ENCODE measurements around the gene TAS2R39. TPM values are rescaled to one million over a fixed set of nuclear protein-coding genes. Genes with fewer than 3 reads are reported as not detected.
A peak's percentile ranks its signal among the peaks of the same experiment; 100 is the strongest.

Gene TAS2R39
- polyA plus RNA-seq, 1 donor from 2014 or later, result not detected

DNA sequence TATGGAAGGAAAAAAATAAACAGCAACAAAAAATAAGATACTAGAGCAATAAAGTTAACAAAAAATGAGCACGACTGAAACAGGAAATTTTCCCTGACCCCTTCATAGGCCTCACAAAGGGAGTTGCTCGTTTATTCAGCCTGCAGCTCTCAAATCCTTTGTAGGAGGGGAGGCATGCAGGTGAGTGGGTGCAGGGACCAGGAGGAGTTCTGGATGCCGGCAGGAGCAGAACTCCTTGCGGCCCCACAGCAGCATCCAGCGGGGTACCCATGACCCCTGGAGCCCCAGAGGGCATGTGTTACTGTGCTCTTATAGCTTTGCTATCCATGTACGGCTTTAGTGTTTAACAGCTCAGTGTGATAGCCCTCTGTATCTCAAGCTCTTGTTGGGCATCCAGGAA, 5.8 kb downstream of the TAS2R39 start:
- H3K4me3 ChIP-seq (ENCODE audit: low read length), result no peak overlapping the region
- no peaks in the 10 kb centered on the region for H4K20me1 ChIP-seq (ENCODE audit: insufficient read depth)
- H3K9ac ChIP-seq (ENCODE audit: low read length), result no peak overlapping the region
- TF ChIP-seq, protein P1, sequence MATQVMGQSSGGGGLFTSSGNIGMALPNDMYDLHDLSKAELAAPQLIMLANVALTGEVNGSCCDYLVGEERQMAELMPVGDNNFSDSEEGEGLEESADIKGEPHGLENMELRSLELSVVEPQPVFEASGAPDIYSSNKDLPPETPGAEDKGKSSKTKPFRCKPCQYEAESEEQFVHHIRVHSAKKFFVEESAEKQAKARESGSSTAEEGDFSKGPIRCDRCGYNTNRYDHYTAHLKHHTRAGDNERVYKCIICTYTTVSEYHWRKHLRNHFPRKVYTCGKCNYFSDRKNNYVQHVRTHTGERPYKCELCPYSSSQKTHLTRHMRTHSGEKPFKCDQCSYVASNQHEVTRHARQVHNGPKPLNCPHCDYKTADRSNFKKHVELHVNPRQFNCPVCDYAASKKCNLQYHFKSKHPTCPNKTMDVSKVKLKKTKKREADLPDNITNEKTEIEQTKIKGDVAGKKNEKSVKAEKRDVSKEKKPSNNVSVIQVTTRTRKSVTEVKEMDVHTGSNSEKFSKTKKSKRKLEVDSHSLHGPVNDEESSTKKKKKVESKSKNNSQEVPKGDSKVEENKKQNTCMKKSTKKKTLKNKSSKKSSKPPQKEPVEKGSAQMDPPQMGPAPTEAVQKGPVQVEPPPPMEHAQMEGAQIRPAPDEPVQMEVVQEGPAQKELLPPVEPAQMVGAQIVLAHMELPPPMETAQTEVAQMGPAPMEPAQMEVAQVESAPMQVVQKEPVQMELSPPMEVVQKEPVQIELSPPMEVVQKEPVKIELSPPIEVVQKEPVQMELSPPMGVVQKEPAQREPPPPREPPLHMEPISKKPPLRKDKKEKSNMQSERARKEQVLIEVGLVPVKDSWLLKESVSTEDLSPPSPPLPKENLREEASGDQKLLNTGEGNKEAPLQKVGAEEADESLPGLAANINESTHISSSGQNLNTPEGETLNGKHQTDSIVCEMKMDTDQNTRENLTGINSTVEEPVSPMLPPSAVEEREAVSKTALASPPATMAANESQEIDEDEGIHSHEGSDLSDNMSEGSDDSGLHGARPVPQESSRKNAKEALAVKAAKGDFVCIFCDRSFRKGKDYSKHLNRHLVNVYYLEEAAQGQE (IDR thresholded peaks at IDR 0.05; ENCODE audit: borderline replicate concordance), result no peak
- TF ChIP-seq SMC3 (conservative IDR thresholded peaks at IDR 0.05; ENCODE audit: poor library complexity), result no peak
- no peak for TF ChIP-seq EZH2 (IDR thresholded peaks at IDR 0.05; ENCODE audit: borderline replicate concordance, insufficient read depth, low read length, poor library complexity, severe bottlenecking)
- no peak for TF ChIP-seq POLR2AphosphoS5 (IDR thresholded peaks at IDR 0.05)
- TF ChIP-seq RAD21 (conservative IDR thresholded peaks at IDR 0.05), result no peak
- no peak for TF ChIP-seq EP300 (conservative IDR thresholded peaks at IDR 0.05; ENCODE audit: poor library complexity, severe bottlenecking)
- TF ChIP-seq, protein P2, sequence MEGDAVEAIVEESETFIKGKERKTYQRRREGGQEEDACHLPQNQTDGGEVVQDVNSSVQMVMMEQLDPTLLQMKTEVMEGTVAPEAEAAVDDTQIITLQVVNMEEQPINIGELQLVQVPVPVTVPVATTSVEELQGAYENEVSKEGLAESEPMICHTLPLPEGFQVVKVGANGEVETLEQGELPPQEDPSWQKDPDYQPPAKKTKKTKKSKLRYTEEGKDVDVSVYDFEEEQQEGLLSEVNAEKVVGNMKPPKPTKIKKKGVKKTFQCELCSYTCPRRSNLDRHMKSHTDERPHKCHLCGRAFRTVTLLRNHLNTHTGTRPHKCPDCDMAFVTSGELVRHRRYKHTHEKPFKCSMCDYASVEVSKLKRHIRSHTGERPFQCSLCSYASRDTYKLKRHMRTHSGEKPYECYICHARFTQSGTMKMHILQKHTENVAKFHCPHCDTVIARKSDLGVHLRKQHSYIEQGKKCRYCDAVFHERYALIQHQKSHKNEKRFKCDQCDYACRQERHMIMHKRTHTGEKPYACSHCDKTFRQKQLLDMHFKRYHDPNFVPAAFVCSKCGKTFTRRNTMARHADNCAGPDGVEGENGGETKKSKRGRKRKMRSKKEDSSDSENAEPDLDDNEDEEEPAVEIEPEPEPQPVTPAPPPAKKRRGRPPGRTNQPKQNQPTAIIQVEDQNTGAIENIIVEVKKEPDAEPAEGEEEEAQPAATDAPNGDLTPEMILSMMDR (IDR thresholded peaks at IDR 0.05; ENCODE audit: poor library complexity, severe bottlenecking), result no peak
- TF ChIP-seq TAF1 (IDR thresholded peaks at IDR 0.05; ENCODE audit: low read depth), result no peak
- no peak for TF ChIP-seq MXI1 (conservative IDR thresholded peaks at IDR 0.05; ENCODE audit: poor library complexity, severe bottlenecking)
- H3K36me3 ChIP-seq (ENCODE audit: insufficient read depth, low read length), result no peaks in the 10 kb centered on the region
- no peaks in the 10 kb centered on the region for H3K9me3 ChIP-seq (ENCODE audit: low read length)
- H3K79me2 ChIP-seq (replicated peaks; ENCODE audit: insufficient read depth, low read length), result no peaks in the 10 kb centered on the region
- no peak overlapping the region for H3K27ac ChIP-seq (ENCODE audit: low read length)
- no peaks in the 10 kb centered on the region for H3K9me2 ChIP-seq (ENCODE audit: insufficient read depth, low read length)
- no peaks in the 10 kb centered on the region for H3F3A ChIP-seq (ENCODE audit: insufficient read depth, low read length, poor library complexity, severe bottlenecking)
- H3K27me3 ChIP-seq (ENCODE audit: insufficient read depth, low read depth, low read length), result no peaks in the 10 kb centered on the region
- no peak overlapping the region for H2AFZ ChIP-seq (ENCODE audit: low read depth, low read length)
- H3K4me2 ChIP-seq (ENCODE audit: low read length), result no peak overlapping the region

DNA sequence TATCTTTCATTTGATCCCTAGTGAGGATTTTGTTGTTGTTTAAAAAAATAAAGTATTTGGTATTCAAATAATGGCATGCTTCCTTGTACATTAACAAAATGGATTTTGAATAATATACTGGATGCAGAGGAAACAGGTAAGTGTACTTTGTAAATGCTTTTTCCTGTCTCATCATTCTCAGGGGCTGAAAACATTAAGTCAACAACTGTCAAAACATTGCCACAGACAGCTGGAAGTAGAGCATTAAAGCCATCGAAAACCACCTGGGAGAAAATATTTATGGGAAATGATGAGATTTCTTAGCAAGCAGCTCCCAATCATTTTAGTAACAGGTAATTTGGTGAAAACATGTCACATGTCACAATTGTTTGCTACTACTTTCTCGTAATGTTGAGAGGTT, 10.7 kb downstream of the TAS2R39 start:
- Histone ChIP-seq H3K9ac (ENCODE audit: low read length) (no peak overlapping the region), H4K20me1 (ENCODE audit: insufficient read depth) (no peaks in the 10 kb centered on the region), H3K9me3 (ENCODE audit: low read length) (no peaks in the 10 kb centered on the region), H2AFZ (ENCODE audit: low read depth, low read length) (no peak overlapping the region), H3K9me2 (ENCODE audit: insufficient read depth, low read length) (no peaks in the 10 kb centered on the region), H3K36me3 (ENCODE audit: insufficient read depth, low read length) (no peaks in the 10 kb centered on the region), H3K27ac (ENCODE audit: low read length) (no peak overlapping the region), H3K79me2 (replicated peaks; ENCODE audit: insufficient read depth, low read length) (no peaks in the 10 kb centered on the region), H3F3A (ENCODE audit: insufficient read depth, low read length, poor library complexity, severe bottlenecking) (no peaks in the 10 kb centered on the region), H3K4me2 (ENCODE audit: low read length) (no peak overlapping the region), H3K4me3 (ENCODE audit: low read length) (no peak overlapping the region), H3K27me3 (ENCODE audit: insufficient read depth, low read depth, low read length) (no peaks in the 10 kb centered on the region)
- TF ChIP-seq, protein P1 (IDR thresholded peaks at IDR 0.05; ENCODE audit: borderline replicate concordance), result peak; percentile 36
- TF ChIP-seq EP300 (conservative IDR thresholded peaks at IDR 0.05; ENCODE audit: poor library complexity, severe bottlenecking) (peak; percentile 71), POLR2AphosphoS5 (IDR thresholded peaks at IDR 0.05) (peak; percentile 79), MXI1 (conservative IDR thresholded peaks at IDR 0.05; ENCODE audit: poor library complexity, severe bottlenecking) (no peak)
